ENCODE data around the gene FILIP1L. TPM values are rescaled to one million over a fixed set of nuclear protein-coding genes. Genes with fewer than 3 reads are reported as not detected.
A peak's percentile ranks its signal among the peaks of the same experiment; 100 is the strongest.
"Not testable (repeated sequence)": the region's sequence is repeated elsewhere in the genome, so short reads cannot be mapped to it uniquely, and the experiment has no call there.

The FILIP1L gene
- total RNA-seq, 1 donor from 2014 or later = 21.6 TPM

- DNase-seq (ENCODE audit: low read depth, low spot score) = no peak
These were observed 38.2 kb downstream of the FILIP1L start for GRCh38 chr3:100075851-100076730.

DNA sequence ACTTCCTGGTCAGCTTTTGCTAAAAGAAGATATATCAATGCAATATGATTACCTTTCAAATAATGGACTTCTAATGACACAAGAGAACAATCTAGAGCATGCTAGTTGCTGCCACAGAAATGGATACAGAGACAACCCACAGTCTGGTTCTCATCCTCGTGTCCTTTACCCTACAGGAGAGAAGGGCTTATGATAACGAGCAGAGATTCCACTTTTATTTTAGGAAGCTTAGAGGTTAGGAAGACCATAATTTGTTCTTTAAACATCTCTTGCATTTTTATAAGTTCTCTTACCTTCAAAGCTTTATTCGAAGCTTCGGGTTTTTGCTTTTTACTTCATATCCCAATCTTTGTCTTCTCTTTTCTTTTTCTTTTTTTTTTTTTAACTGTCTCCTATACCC lies 39.1 kb downstream of the FILIP1L start:
- no peak for DNase-seq (ENCODE audit: low read depth, low spot score)

- no peak for DNase-seq (ENCODE audit: low read depth, low spot score)
These were observed 40.5 kb downstream of the FILIP1L start for GRCh38 chr3:100073714-100074307.

DNA sequence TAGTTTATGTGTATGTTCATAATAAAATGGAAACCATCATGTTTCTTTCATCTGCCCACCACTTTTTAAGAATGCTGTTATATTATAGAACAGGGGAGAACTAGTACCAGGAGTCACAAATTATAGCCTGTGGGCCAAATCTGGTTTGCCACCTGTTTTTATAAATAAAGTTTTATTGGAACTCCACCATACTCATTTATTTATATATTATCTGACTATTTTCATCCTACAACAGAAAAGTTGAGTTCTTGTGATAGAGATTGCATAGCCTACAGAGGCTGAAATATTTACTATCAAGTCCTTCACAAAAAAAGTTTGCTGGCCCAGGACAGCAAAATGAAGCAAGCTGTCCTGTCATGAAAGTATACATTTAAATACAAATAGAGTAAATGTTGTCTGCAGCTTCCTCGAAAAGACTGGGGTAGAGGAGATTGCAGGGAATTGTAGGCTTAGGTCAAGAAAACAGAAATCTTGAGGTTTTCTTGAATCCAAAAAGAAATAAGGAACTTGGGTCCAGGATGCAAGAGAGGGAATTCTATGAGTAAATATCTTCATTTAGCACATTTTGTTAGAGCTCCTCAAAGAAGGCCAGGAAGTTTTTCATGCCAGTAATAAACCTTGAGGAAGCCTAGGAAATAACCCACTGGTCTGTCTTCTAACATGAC lies 41.1 kb downstream of the FILIP1L start:
- no peak for DNase-seq (ENCODE audit: low read depth, low spot score)

- no peak for DNase-seq (ENCODE audit: low read depth, low spot score)
These were observed 41.8 kb downstream of the FILIP1L start for GRCh38 chr3:100072326-100073048.

DNA sequence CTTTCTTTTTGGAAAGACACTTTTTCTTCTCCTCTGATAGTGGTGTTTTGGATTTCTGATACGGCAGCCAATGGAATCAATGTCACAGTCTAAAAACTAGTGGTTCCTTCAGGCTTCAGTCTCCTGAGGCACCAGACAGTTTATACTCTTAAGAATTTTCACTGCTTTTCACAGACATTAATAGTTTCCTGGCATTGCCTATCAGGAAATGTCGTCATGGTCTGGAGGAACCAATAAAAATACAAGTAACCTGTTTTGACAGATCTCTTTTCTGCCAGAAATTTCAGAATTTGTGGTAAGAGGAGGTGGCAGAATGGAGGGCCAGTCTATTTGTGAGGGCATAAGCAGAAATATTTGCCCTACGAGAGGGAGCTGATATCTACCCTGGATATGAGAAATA lies 44.8 kb downstream of the FILIP1L start:
- DNase-seq (ENCODE audit: low read depth, low spot score) = no peak

GRCh38 chr3:100068826-100069225 lies 45.5 kb downstream of the FILIP1L start:
- DNase-seq (ENCODE audit: low read depth, low spot score) = peak; percentile 59

- no peak for DNase-seq (ENCODE audit: low read depth, low spot score)
These were observed 46.7 kb downstream of the FILIP1L start for GRCh38 chr3:100067589-100067988.

- no peak for DNase-seq (ENCODE audit: low read depth, low spot score)
These were observed 50.3 kb downstream of the FILIP1L start for GRCh38 chr3:100063929-100064461.

DNA sequence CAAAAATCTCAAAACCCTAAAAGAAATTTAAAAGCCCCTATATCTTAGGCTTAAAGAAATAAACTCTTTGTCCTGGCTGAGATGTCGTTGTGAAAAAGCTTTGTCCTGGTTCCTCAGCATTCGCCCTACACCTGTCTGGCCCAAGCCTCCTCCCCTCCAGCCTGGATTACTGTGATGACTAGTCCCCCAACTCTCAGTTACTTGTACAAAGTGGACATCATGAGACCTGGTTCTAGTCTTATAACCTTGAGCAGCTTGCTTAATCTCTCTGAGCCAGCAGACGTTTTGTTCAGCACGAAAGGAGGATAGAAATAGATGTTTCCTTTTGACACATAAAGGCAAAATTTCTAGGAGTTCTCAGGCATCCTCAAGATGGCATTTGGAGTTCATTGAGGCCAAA lies 51.6 kb downstream of the FILIP1L start:
- no peak for DNase-seq (ENCODE audit: low read depth, low spot score)

GRCh38 chr3:100060685-100061484 lies 53.4 kb downstream of the FILIP1L start:
- no peak for DNase-seq (ENCODE audit: low read depth, low spot score)

- no peak for DNase-seq (ENCODE audit: low read depth, low spot score)
These were observed 54.8 kb downstream of the FILIP1L start for GRCh38 chr3:100059472-100059871.

DNA sequence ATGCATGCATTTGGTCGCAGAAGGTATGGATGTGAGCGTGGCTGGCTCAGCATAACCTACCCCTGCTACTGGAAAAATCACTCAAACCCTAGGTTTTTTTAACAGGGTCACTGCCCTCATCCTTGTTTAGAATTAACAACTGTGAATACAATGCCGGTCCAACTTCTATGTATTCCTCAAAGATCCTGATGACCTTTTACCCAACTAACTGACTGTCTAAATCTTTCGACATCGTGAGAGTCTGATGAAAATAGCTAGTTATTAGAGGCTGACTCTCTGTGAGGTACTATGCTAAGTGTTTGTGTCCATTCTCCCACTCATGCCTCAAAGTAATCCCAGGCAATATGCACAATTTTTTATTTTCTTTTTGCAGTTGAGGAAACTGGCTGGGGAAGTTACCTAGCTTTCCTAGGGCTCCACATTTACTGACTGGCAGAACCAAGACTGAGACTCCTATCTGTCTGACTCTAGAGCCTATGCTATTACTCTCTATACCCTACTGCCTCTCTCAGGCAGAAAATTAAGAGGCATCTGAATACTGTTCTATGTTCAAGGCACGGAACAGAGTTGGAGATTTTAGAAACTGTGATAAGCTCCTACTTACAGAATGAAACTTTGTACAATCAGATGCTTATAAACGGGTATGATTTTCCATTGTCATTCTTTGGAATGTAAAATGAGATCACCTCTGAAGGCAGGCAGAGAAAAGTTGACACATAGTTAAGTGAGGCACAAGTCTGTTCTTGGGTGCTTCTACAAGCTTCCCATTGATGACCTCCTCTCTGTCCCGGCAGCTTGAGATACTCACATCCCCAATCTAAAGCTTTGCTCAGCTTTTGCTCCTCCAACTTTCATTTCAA lies 56.4 kb downstream of the FILIP1L start:
- DNase-seq (ENCODE audit: low read depth, low spot score) = no peak

- DNase-seq (ENCODE audit: low read depth, low spot score) = no peak
These were observed 60.2 kb downstream of the FILIP1L start for GRCh38 chr3:100053951-100054620.

DNA sequence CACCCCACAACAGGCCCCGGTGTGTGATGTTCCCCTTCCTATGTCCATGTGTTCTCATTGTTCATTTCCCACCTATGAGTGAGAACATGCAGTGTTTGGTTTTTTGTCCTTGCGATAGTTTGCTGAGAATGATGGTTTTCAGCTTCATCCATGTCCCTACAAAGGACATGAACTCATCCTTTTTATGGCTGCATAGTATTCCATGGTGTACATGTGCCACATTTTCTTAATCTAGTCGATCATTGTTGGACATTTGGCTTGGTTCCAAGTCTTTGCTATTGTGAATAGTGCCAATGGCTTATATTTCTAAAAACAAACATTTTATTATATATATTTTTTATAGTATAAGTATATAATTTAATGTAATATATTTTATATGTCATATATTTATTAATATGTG lies 62.8 kb downstream of the FILIP1L start:
- DNase-seq (ENCODE audit: low read depth, low spot score) = not testable (repeated sequence)

DNA sequence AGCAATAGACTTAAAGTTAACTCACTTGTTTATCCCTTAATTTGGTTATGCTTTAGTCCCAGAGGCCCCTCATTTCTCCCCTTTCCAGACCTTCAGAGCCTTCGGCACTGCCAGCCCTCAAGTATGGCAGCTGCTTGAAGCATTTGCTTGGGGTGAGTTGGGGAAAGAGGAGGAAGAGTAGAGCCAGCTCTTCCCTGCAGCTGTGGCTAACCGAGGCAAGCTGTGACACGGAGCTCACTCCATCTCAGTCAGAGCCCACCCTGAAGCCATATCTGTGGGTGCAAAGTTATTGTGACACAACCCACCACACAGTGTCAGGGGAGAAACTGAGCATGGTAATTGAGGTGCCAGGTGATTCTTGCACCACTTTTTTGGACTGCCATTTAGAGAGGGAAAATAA lies 66.1 kb downstream of the FILIP1L start:
- DNase-seq (ENCODE audit: low read depth, low spot score) = no peak

DNA sequence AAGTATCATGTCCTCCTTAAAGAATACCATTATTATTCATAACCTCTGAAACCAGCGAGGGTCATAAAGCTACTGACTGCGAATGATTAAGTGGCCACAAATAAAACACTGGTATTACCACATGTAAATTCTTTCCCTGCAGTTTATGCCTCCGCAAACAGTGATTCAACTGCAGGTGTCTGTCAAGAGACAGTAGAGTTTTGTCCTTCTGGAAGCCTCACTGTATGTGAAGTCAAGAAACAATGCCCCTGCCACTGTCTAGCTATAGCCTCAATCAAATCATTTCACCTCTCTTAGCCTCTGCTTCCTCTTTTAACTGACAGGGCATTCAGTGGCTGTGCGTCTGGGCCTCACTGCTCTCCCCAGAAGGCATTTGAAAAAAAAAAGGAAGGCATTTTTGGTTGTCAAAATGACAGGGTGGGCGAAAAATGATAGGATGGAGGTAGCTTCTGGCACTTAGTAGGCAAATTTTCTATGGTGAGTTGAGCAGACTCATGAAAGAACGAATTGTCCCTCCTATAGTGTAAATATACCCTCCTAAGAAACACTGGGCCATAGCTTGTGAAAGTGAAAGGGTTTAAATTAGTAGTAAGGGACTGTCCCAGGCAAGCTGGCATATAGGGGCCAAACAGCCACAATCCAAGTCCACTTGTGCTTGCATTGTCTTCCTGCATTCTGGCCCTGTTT lies 66.7 kb downstream of the FILIP1L start:
- DNase-seq (ENCODE audit: low read depth, low spot score) = no peak

DNA sequence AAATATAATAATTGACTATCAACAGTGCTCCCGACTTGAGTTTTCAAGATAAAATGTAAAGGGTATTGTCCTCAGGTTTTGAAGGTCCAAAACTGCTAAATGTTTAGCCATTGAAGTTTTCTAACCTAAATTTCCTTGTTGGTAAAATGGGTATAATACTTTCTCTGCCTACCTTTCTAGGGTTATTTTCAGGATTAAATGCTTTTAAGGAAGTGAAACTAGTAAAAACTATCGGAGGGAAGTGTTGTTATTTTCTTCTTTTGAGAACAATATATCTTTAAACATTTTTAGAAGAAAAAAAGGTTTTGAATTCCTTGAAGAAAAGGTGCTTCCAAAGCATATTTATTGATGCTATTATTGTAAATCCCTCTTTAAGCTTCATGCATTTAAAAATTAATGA lies 67.3 kb downstream of the FILIP1L start:
- no peak for DNase-seq (ENCODE audit: low read depth, low spot score)

DNA sequence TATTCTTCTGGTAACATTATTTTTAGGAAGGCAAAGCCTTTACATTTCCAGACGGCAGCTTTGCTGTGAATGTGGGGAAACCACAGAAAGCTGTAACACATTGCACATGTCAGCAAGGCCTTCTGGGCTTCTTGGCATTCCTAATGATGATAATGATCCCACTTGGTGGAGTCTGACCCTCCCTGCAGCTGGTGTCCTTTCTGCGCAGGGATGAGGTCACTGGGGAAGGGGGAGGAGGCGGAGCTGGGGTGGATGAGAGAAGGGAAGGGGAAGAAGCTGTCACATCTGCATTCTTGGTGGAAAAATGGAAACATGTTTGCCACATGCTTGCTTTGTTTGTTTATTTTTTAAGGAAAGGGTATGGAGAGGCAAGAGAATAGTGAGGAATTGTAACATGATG lies 68.6 kb downstream of the FILIP1L start:
- no peak for DNase-seq (ENCODE audit: low read depth, low spot score)

All from pulmonary artery endothelial cell (primary cell).